ENCODE measurements around the gene GRAMD4.

- TF ChIP-seq CTCF (IDR thresholded peaks at IDR 0.05; ENCODE audit: low read depth, low read length, poor library complexity, severe bottlenecking): no peak
- no peak for TF ChIP-seq EZH2phosphoT487 (IDR thresholded peaks at IDR 0.05; ENCODE audit: borderline replicate concordance, low read length)
Observed at GRCh38 chr22:46696229-46696518, 76.0 kb downstream of the GRAMD4 start.
